IMR-90 (cell line): ENCODE data around the gene TSEN34. TPM values are rescaled to one million over a fixed set of nuclear protein-coding genes. Genes with fewer than 3 reads are reported as not detected.

Experiments
- ATAC-seq: fragments of 200-7000 bp; cut with Tn5 transposase; 2 replicates; pipeline ENCODE4 v1.9.1; 2020; ENCODE audit warnings: low read depth, mild to moderate bottlenecking, moderate library complexity
- BruUV-seq: library from RNA; stranded (reverse); fragments of 400-500 nt; replicated peaks from 2 replicates; lab custom pipeline; 2021; lab: Mats Ljungman, UMichigan
- CTCF ChIA-PET: fragments of 300-600 bp; formaldehyde crosslinking; extraction: SDS; loops from one replicate; lab custom pipeline; 2021; ENCODE audit warnings: antibody characterized with exemption; lab: Yijun Ruan, JAX
- POLR2A ChIA-PET: fragments of 300-600 bp; sonication (Branson Sonifier 250); formaldehyde crosslinking; loops from one replicate; lab custom pipeline; 2022; ENCODE audit warnings: antibody characterized with exemption; ENCODE audit not compliant: unreplicated experiment; lab: Charles Lee
- DNase-seq: peaks from one replicate; pipeline ENCODE4 v3.0.0; 2013
- H2AFZ ChIP-seq: replicated peaks from 2 replicates; pipeline ENCODE3; 2013; ENCODE audit warnings: low read length, mild to moderate bottlenecking; ENCODE audit not compliant: poor library complexity
- H2AK5ac ChIP-seq: 2 replicates; pipeline ENCODE4 v1.6.1; 2013; ENCODE audit warnings: low read depth, low read length, inconsistent platforms
- H2AK9ac ChIP-seq: replicated peaks from 2 replicates; pipeline ENCODE3; 2013; ENCODE audit warnings: mild to moderate bottlenecking, low read depth, low read length, moderate library complexity; ENCODE audit not compliant: poor library complexity
- H2BK120ac ChIP-seq: 2 replicates; pipeline ENCODE4 v1.6.1; 2013; ENCODE audit warnings: low read depth, low read length, inconsistent platforms
- H2BK15ac ChIP-seq: 3 replicates; pipeline ENCODE4 v1.6.1; 2013; ENCODE audit warnings: low read depth, low read length, inconsistent platforms
- H2BK20ac ChIP-seq: 2 replicates; pipeline ENCODE4 v1.6.1; 2013; ENCODE audit warnings: low read depth, mild to moderate bottlenecking, inconsistent platforms, low read length, moderate library complexity
- H2BK5ac ChIP-seq: 2 replicates; pipeline ENCODE4 v1.6.1; 2013; ENCODE audit warnings: mild to moderate bottlenecking, low read depth, low read length, inconsistent platforms; ENCODE audit not compliant: poor library complexity, severe bottlenecking
- H3K14ac ChIP-seq: replicated peaks from 2 replicates; pipeline ENCODE4 v1.6.1; 2013; ENCODE audit warnings: low read depth, low read length, inconsistent platforms
- H3K18ac ChIP-seq: 2 replicates; pipeline ENCODE4 v1.6.1; 2013; ENCODE audit warnings: low read depth, low read length, control low read depth
- H3K23ac ChIP-seq: 2 replicates; pipeline ENCODE4 v1.6.1; 2013; ENCODE audit warnings: low read depth, low read length, inconsistent platforms
- H3K27ac ChIP-seq: 2 replicates; pipeline ENCODE4 v1.5.1; 2013; ENCODE audit warnings: mild to moderate bottlenecking, control low read depth, low read length; ENCODE audit not compliant: insufficient read depth
- H3K27me3 ChIP-seq: 2 replicates; pipeline ENCODE4 v1.6.1; 2013; ENCODE audit warnings: low read length; ENCODE audit not compliant: control insufficient read depth, insufficient read depth
- H3K36me3 ChIP-seq: 2 replicates; pipeline ENCODE4 v1.6.1; 2013; ENCODE audit warnings: low read length, mixed read lengths; ENCODE audit not compliant: control insufficient read depth, insufficient read depth
- H3K4ac ChIP-seq: 2 replicates; pipeline ENCODE4 v1.6.1; 2013; ENCODE audit warnings: low read depth, low read length, inconsistent platforms
- H3K4me1 ChIP-seq: 2 replicates; pipeline ENCODE4 v1.6.1; 2013; ENCODE audit warnings: low read length, mixed read lengths; ENCODE audit not compliant: control insufficient read depth, insufficient read depth
- H3K4me2 ChIP-seq: 2 replicates; pipeline ENCODE4 v1.6.1; 2013; ENCODE audit warnings: low read depth, mild to moderate bottlenecking, control low read depth, low read length, moderate library complexity
- H3K4me3 ChIP-seq: 2 replicates; pipeline ENCODE4 v1.5.1; 2013; ENCODE audit warnings: low read depth, mild to moderate bottlenecking, control low read depth, low read length, moderate library complexity; ENCODE audit not compliant: insufficient read depth
- H3K56ac ChIP-seq: 2 replicates; pipeline ENCODE4 v1.6.1; 2013; ENCODE audit warnings: low read length, inconsistent platforms; ENCODE audit not compliant: insufficient read depth; ENCODE audit errors: extremely low read depth
- H3K79me1 ChIP-seq, 2 experiments: 2 replicates each; pipeline ENCODE4 v1.6.1; 2013; ENCODE audit warnings: low read length in 2 of 2, inconsistent platforms in 1 of 2, low read depth in 1 of 2
- H3K9ac ChIP-seq: 2 replicates; pipeline ENCODE4 v1.6.1; 2013; ENCODE audit warnings: low read depth, low read length, control low read depth
- H3K9me1 ChIP-seq: 2 replicates; pipeline ENCODE4 v1.6.1; 2013; ENCODE audit warnings: low read length, inconsistent platforms; ENCODE audit not compliant: insufficient read depth
- H3K9me3 ChIP-seq: 2 replicates; pipeline ENCODE4 v1.6.1; 2013; ENCODE audit warnings: low read length; ENCODE audit not compliant: control insufficient read depth, insufficient read depth
- H4K20me1 ChIP-seq: 2 replicates; pipeline ENCODE4 v1.6.1; 2013; ENCODE audit warnings: low read length, inconsistent platforms; ENCODE audit not compliant: insufficient read depth
- H4K5ac ChIP-seq: 2 replicates; pipeline ENCODE4 v1.6.1; 2013; ENCODE audit warnings: mild to moderate bottlenecking, low read depth, low read length, control low read depth
- H4K8ac ChIP-seq, 2 experiments: 2 replicates each; pipeline ENCODE4 v1.6.1; 2013; ENCODE audit warnings: low read depth in 2 of 2, low read length in 2 of 2, control low read depth in 1 of 2, inconsistent platforms in 1 of 2
- H4K91ac ChIP-seq: 2 replicates; pipeline ENCODE4 v1.6.1; 2013; ENCODE audit warnings: low read depth, low read length, inconsistent platforms; ENCODE audit not compliant: insufficient read depth
- MXI1 ChIP-seq: IDR thresholded peaks from 2 replicates; pipeline ENCODE4 v1.6.1; 2012; ENCODE audit warnings: low read depth, mild to moderate bottlenecking, low read length, moderate library complexity, borderline replicate concordance
- NFE2L2 ChIP-seq: fragments of 150-350 bp; IDR thresholded peaks from 2 replicates; pipeline ENCODE4 v1.6.1; 2016; ENCODE audit warnings: low read depth, mild to moderate bottlenecking, low read length
- SMC3 ChIP-seq: fragments of 150-350 bp; IDR thresholded peaks from 2 replicates; pipeline ENCODE4 v1.6.1; 2016; ENCODE audit warnings: low read depth, mild to moderate bottlenecking, antibody characterized with exemption, low read length, moderate library complexity
- USF2 ChIP-seq: fragments of 150-350 bp; IDR thresholded peaks from 2 replicates; pipeline ENCODE4 v1.6.1; 2017; ENCODE audit warnings: mild to moderate bottlenecking, antibody characterized with exemption, low read length, low read depth
- WGBS, 2 experiments: methylation state at CpG; one replicate each; pipeline versions ENCODE4 v1.1.5 to v1.1.7; 2013; ENCODE audit warnings: missing lambda C conversion rate in 2 of 2; ENCODE audit not compliant: insufficient read length in 1 of 2; ENCODE audit errors: extremely low coverage in 2 of 2; 5-methylcytosine and 5-hydroxymethylcytosine counted together
- dilution Hi-C: fragments of 300-500 bp; cut with HindIII; formaldehyde crosslinking; loops from one replicate; pipeline ENCODE4 v1.14.3; 2018; ENCODE audit warnings: low sequenced_read_pairs; ENCODE audit not compliant: unreplicated experiment
- in situ Hi-C: fragments of 300-500 bp; cut with MboI; formaldehyde crosslinking; loops from 3 replicates; pipeline ENCODE4 v1.14.3; 2019; ENCODE audit warnings: low sequenced_read_pairs, inconsistent platforms, mixed read lengths
- intact Hi-C: fragments of 100-400 bp; cut with micrococcal nuclease; formaldehyde crosslinking; loops from 2 replicates; pipeline ENCODE4 v1.10.0; 2022
- polyA plus RNA-seq, 3 experiments: library from polyadenylated mRNA; depleted of rRNA; stranded (reverse); fragments of >200 nt; gene quantifications; 2 replicates each; pipeline ENCODE4 v1.2.3, GENCODE V29; 2012; ENCODE audit warnings: low replicate concordance in 1 of 3
- total RNA-seq: library from RNA; depleted of rRNA; stranded (reverse); fragments of >200 nt; gene quantifications from 2 replicates; pipeline ENCODE4 v1.2.3, GENCODE V29; 2012

TSEN34 gene
- total and polyA plus RNA-seq, 2 of the 4 experiments (the other 2 are of a cell fraction) = 32.1 to 69.4 TPM

- H3K9ac ChIP-seq = no peak overlapping the region
- H3K27me3 ChIP-seq = no peaks in the 10 kb centered on the region
- peaks cover 39% of the 10 kb centered on the region for H3K36me3 ChIP-seq
- DNase-seq = no peak
- no peak overlapping the region for H4K91ac ChIP-seq
- dilution Hi-C loops (no loop called here), intact Hi-C loops (no loop called here), in situ Hi-C loops (loop anchor here (10.0 kb wide), 1 partner anchor 246 kb away; no protein-coding TSS in a partner anchor)
- no peak overlapping the region for H3K4me3 ChIP-seq
- H3K23ac ChIP-seq = no peak overlapping the region
- CTCF ChIA-PET = no interaction called here
- H3K9me1 ChIP-seq = peaks cover 27% of the 10 kb centered on the region
- H2BK5ac ChIP-seq = peak overlapping the region; percentile 12
- no peak overlapping the region for H3K56ac ChIP-seq
- H2AK9ac ChIP-seq = no peak overlapping the region
- H3K9me3 ChIP-seq = no peaks in the 10 kb centered on the region
- no peak for ATAC-seq
- BruUV-seq = no TSS peak
- no peak overlapping the region for H3K14ac ChIP-seq
- peaks cover 6 to 68% of the 10 kb centered on the region in 2 experiments for H3K79me1 ChIP-seq
- WGBS, 2 experiments = 73% methylated on average over 2 of the region's 8 CpGs; no CpG with 5 or more reads in 1 of the 2 experiments
- H4K5ac ChIP-seq = no peak overlapping the region
- H3K18ac ChIP-seq = no peak overlapping the region; the same call in 1 of the 2 replicates
- H2BK120ac ChIP-seq = no peak overlapping the region
- peaks cover 75% of the 10 kb centered on the region for H4K20me1 ChIP-seq
- H3K4ac ChIP-seq = no peak overlapping the region
- no peak for TF ChIP-seq USF2
- no peak for TF ChIP-seq SMC3
- no peak for TF ChIP-seq MXI1
- no peak for TF ChIP-seq NFE2L2
- no peak overlapping the region for H2AFZ ChIP-seq
- POLR2A ChIA-PET = interaction anchor here (1.5 kb wide), 1 partner anchor 19 kb away, joined by 6 read pairs; the partner anchor contains the start of gene MBOAT7
- no peak overlapping the region for H2BK20ac ChIP-seq
- no peak overlapping the region; the same call in 1 of the 2 replicates for H2AK5ac ChIP-seq
- H2BK15ac ChIP-seq = no peak overlapping the region
- H3K4me1 ChIP-seq = peaks cover 30% of the 10 kb centered on the region
- H3K27ac ChIP-seq = peak overlapping the region; percentile 48; the same call in 1 of the 2 replicates
- H4K8ac ChIP-seq = no peak overlapping the region
- H3K4me2 ChIP-seq = no peak overlapping the region
Measured at GRCh38 chr19:54208784-54209057, 17.6 kb downstream of the TSEN34 start.
